Fibroblast of skin of right biceps (primary cell): ENCODE results near the gene ERBIN.
A peak's percentile ranks its signal among the peaks of the same experiment; 100 is the strongest.
"Not testable (repeated sequence)": the region's sequence is repeated elsewhere in the genome, so short reads cannot be mapped to it uniquely, and the experiment has no call there.

Experiments used
- DNase-seq: peaks from one replicate; pipeline ENCODE4 v3.0.0-alpha.2; 2013

ERBIN gene

GRCh38 chr5:65916066-65916465 lies 10.3 kb upstream of the ERBIN start:
- DNase-seq, result no peak

- DNase-seq, result no peak
Observed at GRCh38 chr5:65916636-65917035, 9.7 kb upstream of the ERBIN start.

GRCh38 chr5:65919773-65920172 lies 6.6 kb upstream of the ERBIN start:
- DNase-seq, result peak; percentile 28

- DNase-seq, result no peak
Observed at GRCh38 chr5:65923339-65923738, 3.0 kb upstream of the ERBIN start.

- no peak for DNase-seq
Observed at GRCh38 chr5:65924366-65925043, 1.9 kb upstream of the ERBIN start.

- DNase-seq, result peak; percentile 78
Observed at GRCh38 chr5:65925044-65925600, 1.3 kb upstream of the ERBIN start.

GRCh38 chr5:65925601-65926275 lies 637 bp upstream of the ERBIN start:
- DNase-seq, result peak; percentile 94

- no peak for DNase-seq
Observed at GRCh38 chr5:65926893-65927292, 518 bp downstream of the ERBIN start.

GRCh38 chr5:65927503-65928321 lies 1.3 kb downstream of the ERBIN start:
- DNase-seq, result peak; percentile 64

- no peak for DNase-seq
Observed at GRCh38 chr5:65928322-65928752, 2.0 kb downstream of the ERBIN start.

GRCh38 chr5:65928860-65929259 lies 2.5 kb downstream of the ERBIN start:
- DNase-seq, result no peak

- no peak for DNase-seq
Observed at GRCh38 chr5:65932676-65933075, 6.3 kb downstream of the ERBIN start.

- no peak for DNase-seq
Observed at GRCh38 chr5:65933295-65933694, 6.9 kb downstream of the ERBIN start.

- DNase-seq, result no peak
Observed at GRCh38 chr5:65938256-65938655, 11.9 kb downstream of the ERBIN start.

- DNase-seq, result no peak
Observed at GRCh38 chr5:65943771-65944170, 17.4 kb downstream of the ERBIN start.

GRCh38 chr5:65946198-65946745 lies 19.9 kb downstream of the ERBIN start:
- peak; percentile 29 for DNase-seq

- DNase-seq, result no peak
Observed at GRCh38 chr5:65948115-65948747, 21.9 kb downstream of the ERBIN start.

- DNase-seq, result no peak
Observed at GRCh38 chr5:65951330-65951729, 25.0 kb downstream of the ERBIN start.

GRCh38 chr5:65952259-65952658 lies 25.9 kb downstream of the ERBIN start:
- DNase-seq, result no peak

GRCh38 chr5:65954200-65954599 lies 27.8 kb downstream of the ERBIN start:
- DNase-seq, result no peak

- DNase-seq, result no peak
Observed at GRCh38 chr5:65955746-65956145, 29.4 kb downstream of the ERBIN start.

- not testable (repeated sequence) for DNase-seq
Observed at GRCh38 chr5:65957703-65958102, 31.3 kb downstream of the ERBIN start.

GRCh38 chr5:65961633-65962032 lies 35.3 kb downstream of the ERBIN start:
- DNase-seq, result peak; percentile 69
